Measurements from ENCODE around the gene DBF4B. TPM values are rescaled to one million over a fixed set of nuclear protein-coding genes. Genes with fewer than 3 reads are reported as not detected.

Gene DBF4B
- total and polyA plus RNA-seq, 2 donors: 3.5 to 5.2 TPM

GRCh38 chr17:44797802-44798201 lies 89.3 kb downstream of the DBF4B start:
- no peaks in the 10 kb centered on the region for H3K36me3 ChIP-seq (ENCODE audit: control insufficient read depth in 2 of 2, insufficient read depth in 2 of 2, low read length in 1 of 2)
- no peaks in the 10 kb centered on the region for H3K9me3 ChIP-seq (ENCODE audit: control insufficient read depth in 2 of 2, insufficient read depth in 1 of 2, low read length in 1 of 2)
- H3K4me3 ChIP-seq (ENCODE audit: low read length in 2 of 2): no peak overlapping the region
- no peak overlapping the region for H3K27ac ChIP-seq (ENCODE audit: low read depth in 1 of 2, low read length in 1 of 2)
- no peak for DNase-seq (ENCODE audit: low read depth in 6 of 9, low spot score in 9 of 9)
- 92% methylated on average over 11 of the region's 11 CpGs for WGBS
- no peaks in the 10 kb centered on the region for H3K27me3 ChIP-seq (ENCODE audit: control insufficient read depth in 2 of 2, insufficient read depth in 1 of 2, low read length in 1 of 2)
- peaks cover 0 to 7% of the 10 kb centered on the region in 2 donors for H3K4me1 ChIP-seq (ENCODE audit: control insufficient read depth in 2 of 2, insufficient read depth in 2 of 2, low read length in 2 of 2)

GRCh38 chr17:44798356-44798755 lies 89.9 kb downstream of the DBF4B start:
- DNase-seq (ENCODE audit: low read depth in 6 of 9, low spot score in 9 of 9): no peak
- Histone ChIP-seq H3K4me1 (ENCODE audit: control insufficient read depth in 2 of 2, insufficient read depth in 2 of 2, low read length in 2 of 2) (peaks cover 0 to 7% of the 10 kb centered on the region in 2 donors), H3K36me3 (ENCODE audit: control insufficient read depth in 2 of 2, insufficient read depth in 2 of 2, low read length in 1 of 2) (no peaks in the 10 kb centered on the region), H3K9me3 (ENCODE audit: control insufficient read depth in 2 of 2, insufficient read depth in 1 of 2, low read length in 1 of 2) (no peaks in the 10 kb centered on the region), H3K4me3 (ENCODE audit: low read length in 2 of 2) (no peak overlapping the region), H3K27ac (ENCODE audit: low read depth in 1 of 2, low read length in 1 of 2) (no peak overlapping the region), H3K27me3 (ENCODE audit: control insufficient read depth in 2 of 2, insufficient read depth in 1 of 2, low read length in 1 of 2) (no peaks in the 10 kb centered on the region)
- WGBS: 27% methylated on average over 2 of the region's 2 CpGs

Other genes with a start within 250 kb of the DBF4B start
- 12.7 TPM for gene GPATCH8, start 205.3 kb upstream of the DBF4B start, total RNA-seq
- 11.1 TPM for gene GPATCH8, start 205.3 kb upstream of the DBF4B start, polyA plus RNA-seq
- gene FZD2, start 151.2 kb upstream of the DBF4B start, total RNA-seq: 0.80 TPM
- gene FZD2, start 151.2 kb upstream of the DBF4B start, polyA plus RNA-seq: 1.7 TPM
- 0.09 TPM for gene MEIOC, start 52.2 kb upstream of the DBF4B start, total RNA-seq
- gene MEIOC, start 52.2 kb upstream of the DBF4B start, polyA plus RNA-seq: 0.05 TPM
- 22.8 TPM for gene CCDC43, start 18.9 kb upstream of the DBF4B start, total RNA-seq
- 19.3 TPM for gene CCDC43, start 18.9 kb upstream of the DBF4B start, polyA plus RNA-seq
- gene ADAM11, start 50.3 kb downstream of the DBF4B start, total RNA-seq: 0.33 TPM
- 1.3 TPM for gene ADAM11, start 50.3 kb downstream of the DBF4B start, polyA plus RNA-seq
- gene GJC1, start 121.6 kb downstream of the DBF4B start, total RNA-seq: 2.2 TPM
- 2.1 TPM for gene GJC1, start 121.6 kb downstream of the DBF4B start, polyA plus RNA-seq
- gene HIGD1B, start 139.2 kb downstream of the DBF4B start, total RNA-seq: 1.8 TPM
- 2.2 TPM for gene HIGD1B, start 139.2 kb downstream of the DBF4B start, polyA plus RNA-seq
- gene EFTUD2, start 190.8 kb downstream of the DBF4B start, total RNA-seq: 65.8 TPM
- gene EFTUD2, start 190.8 kb downstream of the DBF4B start, polyA plus RNA-seq: 44.0 TPM
- gene GFAP, start 206.8 kb downstream of the DBF4B start, total RNA-seq: 0.19 TPM
- gene GFAP, start 206.8 kb downstream of the DBF4B start, polyA plus RNA-seq: 0.43 TPM
- gene KIF18B, start 239.1 kb downstream of the DBF4B start, total RNA-seq: 3.5 TPM
- 2.4 TPM for gene KIF18B, start 239.1 kb downstream of the DBF4B start, polyA plus RNA-seq